ENCODE results near the gene KIR2DL4.
"Not testable (repeated sequence)": the region's sequence is repeated elsewhere in the genome, so short reads cannot be mapped to it uniquely, and the experiment has no call there.

DNA sequence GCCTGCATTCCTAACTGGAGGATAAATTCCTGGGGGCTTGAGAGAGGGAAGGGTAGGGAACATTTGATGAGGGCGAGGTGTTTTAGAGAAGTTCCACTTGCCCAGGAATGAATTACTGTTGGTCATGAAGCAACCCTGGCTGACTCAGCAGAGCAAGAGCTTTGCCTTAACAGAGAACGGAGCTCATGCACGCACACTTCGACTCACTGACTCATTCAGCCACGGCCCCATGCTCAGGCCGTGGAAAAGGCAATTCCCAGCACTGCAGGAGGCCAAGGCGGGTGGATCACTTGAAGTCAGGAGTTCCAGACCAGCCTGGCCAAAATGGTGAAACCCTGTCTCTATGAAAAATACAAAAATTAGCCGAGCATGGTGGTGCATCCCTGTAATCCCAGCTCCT is 39.2 kb upstream of the KIR2DL4 start:
- TF ChIP-seq, protein P1, sequence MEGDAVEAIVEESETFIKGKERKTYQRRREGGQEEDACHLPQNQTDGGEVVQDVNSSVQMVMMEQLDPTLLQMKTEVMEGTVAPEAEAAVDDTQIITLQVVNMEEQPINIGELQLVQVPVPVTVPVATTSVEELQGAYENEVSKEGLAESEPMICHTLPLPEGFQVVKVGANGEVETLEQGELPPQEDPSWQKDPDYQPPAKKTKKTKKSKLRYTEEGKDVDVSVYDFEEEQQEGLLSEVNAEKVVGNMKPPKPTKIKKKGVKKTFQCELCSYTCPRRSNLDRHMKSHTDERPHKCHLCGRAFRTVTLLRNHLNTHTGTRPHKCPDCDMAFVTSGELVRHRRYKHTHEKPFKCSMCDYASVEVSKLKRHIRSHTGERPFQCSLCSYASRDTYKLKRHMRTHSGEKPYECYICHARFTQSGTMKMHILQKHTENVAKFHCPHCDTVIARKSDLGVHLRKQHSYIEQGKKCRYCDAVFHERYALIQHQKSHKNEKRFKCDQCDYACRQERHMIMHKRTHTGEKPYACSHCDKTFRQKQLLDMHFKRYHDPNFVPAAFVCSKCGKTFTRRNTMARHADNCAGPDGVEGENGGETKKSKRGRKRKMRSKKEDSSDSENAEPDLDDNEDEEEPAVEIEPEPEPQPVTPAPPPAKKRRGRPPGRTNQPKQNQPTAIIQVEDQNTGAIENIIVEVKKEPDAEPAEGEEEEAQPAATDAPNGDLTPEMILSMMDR (IDR thresholded peaks at IDR 0.05; ENCODE audit: poor library complexity): not testable (repeated sequence)
- TF ChIP-seq EZH2phosphoT487 (IDR thresholded peaks at IDR 0.05; ENCODE audit: low read depth, severe bottlenecking, unreplicated experiment): not testable (repeated sequence)
